GM19324 (cell line): ENCODE data around the gene WDR81.
"Not testable (repeated sequence)": the region's sequence is repeated elsewhere in the genome, so short reads cannot be mapped to it uniquely, and the experiment has no call there.

ENCODE experiments used
- ATAC-seq: cut with Tn5 transposase; IDR thresholded peaks from one replicate; pipeline ENCODE4 v1.9.1; 2021; ENCODE audit warnings: mild to moderate bottlenecking, moderate library complexity; ENCODE audit not compliant: unreplicated experiment, low FRiP score

The WDR81 gene

DNA sequence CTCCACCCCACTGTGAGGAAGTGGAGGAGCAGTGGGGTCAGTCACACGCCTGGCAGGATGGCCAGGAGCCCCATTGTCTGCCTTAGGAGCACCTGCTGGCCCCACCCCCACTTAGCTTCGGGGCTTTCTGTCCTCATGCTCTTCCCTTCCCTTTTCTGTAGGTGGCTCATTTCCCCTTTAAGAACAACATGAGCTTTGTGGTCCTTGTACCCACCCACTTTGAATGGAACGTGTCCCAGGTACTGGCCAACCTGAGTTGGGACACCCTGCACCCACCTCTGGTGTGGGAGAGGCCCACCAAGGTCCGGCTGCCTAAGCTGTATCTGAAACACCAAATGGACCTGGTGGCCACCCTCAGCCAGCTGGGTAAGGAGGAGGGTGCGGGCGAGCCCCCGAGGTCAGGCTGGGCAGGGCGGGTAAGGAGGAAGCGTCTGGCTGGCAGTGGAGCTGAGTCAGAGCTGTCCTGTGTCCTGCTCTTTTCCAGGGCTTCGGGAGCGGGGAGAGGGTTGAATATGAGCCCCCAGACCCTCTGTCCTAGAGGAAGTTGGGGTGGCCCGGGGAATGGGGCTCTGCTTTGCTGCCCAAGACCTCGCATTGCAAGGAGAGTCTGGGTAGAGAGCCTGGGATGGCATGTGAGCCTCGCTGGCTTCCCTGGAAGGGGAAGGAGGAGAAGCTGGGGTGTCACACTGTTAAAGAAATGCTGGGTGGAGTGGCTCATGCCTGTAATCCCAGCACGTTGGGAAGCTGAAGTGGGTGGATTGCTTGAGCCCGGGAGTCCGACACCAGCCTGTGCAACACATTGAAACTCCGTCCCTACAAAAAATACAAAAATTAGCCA, 28.1 kb downstream of the WDR81 start:
- ATAC-seq: no peak

DNA sequence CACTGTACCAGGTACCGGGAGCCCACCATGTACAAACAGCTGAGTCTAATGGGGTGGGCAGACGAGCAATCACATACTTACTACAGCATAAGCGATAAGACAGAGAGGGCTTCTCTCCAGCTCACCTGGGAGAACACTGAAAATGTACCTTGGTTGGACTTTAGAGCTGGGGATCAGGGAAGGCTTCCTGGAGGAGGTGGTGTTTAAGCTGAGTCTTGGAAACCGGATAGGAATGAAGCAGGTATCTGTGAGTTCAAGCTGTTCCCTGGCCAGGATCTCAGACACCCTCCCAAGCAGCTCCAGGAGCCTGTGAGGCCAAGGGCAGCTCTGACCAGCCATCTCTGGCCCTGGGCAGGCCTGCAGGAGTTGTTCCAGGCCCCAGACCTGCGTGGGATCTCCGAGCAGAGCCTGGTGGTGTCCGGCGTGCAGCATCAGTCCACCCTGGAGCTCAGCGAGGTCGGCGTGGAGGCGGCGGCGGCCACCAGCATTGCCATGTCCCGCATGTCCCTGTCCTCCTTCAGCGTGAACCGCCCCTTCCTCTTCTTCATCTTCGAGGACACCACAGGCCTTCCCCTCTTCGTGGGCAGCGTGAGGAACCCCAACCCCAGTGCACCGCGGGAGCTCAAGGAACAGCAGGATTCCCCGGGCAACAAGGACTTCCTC, 29.4 kb downstream of the WDR81 start:
- ATAC-seq: no peak

DNA sequence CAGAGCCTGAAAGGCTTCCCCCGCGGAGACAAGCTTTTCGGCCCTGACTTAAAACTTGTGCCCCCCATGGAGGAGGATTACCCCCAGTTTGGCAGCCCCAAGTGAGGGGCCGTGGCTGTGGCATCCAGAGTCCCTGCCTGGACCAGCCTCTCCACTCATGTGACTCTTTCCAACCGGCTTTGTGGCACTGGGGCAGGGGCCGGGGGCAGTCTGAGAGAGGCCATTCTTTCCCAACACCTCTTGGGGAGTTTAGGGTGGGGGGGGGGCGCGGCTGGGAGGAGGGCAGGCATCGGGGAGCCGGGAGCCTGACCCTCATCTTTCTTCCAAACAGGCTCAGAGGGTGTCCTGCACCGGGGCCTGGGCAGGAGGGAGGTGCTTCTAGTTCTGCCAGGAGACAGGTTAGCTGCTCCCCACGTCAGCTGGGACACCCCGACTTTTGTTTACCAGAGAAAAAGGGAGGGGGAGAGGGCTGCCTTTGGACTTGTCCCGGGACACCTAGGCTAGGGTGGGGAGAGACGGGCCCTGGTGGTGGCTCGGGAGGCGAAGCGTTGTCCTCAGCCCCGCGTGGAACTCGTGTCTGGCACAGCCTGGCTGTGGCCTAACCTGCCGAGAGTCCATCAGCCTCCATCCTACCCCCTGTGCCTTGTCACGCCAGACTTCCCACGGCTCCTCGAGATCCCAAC, 30.1 kb downstream of the WDR81 start:
- ATAC-seq: no peak

DNA sequence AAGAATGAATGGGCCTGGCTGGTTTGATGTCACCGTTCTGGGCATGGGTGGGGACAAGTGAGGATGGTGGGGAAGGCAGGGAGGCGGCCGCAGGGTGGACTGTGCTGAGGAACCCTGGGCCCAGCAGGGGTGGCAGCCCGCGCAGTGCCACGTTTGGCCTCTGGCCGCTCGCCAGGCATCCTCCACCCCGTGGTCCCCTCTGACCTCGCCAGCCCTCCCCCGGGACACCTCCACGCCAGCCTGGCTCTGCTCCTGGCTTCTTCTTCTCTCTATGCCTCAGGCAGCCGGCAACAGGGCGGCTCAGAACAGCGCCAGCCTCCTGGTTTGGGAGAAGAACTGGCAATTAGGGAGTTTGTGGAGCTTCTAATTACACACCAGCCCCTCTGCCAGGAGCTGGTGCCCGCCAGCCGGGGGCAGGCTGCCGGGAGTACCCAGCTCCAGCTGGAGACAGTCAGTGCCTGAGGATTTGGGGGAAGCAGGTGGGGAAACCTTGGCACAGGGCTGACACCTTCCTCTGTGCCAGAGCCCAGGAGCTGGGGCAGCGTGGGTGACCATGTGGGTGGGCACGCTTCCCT, 30.8 kb downstream of the WDR81 start:
- no peak for ATAC-seq

DNA sequence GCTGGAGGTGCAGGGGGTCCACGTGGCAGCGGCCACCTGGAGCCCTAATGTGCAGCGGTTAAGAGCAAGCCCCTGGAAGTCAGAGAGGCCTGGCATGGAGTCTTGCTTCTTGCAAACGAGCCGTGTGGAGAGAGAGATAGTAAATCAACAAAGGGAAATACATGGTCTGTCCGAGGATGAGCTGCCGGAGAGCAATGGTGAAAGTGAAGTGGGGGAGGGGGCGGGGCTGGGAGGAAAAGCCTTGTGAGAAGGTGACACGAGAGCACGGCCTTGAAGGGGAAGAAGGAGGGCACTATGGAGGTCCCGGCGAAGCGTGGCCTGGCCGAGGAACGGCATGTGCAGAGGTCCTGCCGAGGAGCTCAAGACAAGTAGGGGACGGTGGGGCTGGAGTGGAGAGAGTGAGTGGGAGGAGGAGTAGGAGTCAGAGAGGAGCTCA, 31.3 kb downstream of the WDR81 start:
- ATAC-seq: no peak

DNA sequence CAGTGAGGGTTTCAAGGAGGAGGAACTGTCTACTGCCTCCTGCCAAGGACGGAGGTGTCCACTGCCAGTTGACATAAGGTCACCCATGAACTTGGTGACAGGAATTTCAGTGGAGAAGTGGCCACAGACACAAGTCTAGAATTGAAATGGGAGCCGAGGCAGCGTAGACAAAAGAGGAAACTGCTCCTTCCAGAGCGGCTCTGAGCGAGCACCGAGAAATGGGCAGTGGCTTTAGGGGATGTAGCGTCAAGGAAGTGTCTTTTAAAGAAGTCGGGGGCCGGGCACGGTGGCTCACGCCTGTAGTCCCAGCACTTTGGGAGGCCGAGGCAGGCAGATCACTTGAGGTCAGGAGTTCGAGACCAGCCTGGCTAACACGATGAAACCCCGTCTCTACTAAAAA, 34.3 kb downstream of the WDR81 start:
- ATAC-seq: no peak

DNA sequence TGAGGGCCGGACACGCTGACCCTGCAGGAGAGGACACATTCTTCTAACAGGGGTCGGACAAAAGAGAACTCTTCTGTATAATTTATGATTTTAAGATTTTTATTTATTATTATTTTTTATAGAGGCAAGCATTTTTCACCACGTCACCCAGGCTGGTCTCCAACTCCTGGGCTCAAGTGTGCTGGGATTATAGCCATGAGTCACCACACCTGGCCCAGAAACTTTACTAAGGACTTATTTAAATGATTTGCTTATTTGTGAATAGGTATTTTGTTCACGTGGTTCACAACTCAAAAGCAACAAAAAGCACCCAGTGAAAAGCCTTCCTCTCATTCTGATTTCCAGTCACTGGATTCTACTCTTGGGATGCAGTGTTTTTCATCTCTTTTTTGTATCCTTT, 35.0 kb downstream of the WDR81 start:
- ATAC-seq: no peak

DNA sequence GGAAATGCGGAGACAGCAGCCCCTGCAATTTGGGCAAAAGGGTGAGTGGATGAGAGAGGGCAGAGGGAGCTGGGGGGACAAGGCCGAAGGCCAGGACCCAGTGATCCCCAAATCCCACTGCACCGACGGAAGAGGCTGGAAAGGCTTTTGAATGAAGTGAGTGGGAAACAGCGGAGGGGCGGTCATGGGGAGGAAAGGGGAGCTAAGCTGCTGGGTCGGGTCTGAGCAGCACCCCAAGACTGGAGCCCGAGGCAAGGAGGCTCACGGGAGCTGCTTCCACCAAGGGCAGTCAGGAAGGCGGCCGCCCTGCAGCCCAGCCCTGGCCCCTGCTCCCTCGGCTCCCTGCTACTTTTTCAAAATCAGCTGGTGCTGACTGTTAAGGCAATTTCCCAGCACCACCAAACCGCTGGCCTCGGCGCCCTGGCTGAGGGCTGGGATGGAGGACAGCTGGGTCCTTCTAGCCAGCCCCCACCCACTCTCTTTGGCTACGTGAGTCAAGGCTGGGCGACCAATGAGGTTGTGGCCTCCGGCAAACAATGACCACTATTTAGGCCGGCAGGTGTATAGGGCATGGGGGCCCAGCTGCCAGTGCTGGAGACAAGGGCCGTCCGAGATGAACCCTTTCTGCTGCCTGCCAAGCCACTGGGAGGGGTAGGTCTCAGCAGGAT, 37.9 kb downstream of the WDR81 start:
- ATAC-seq: no peak

DNA sequence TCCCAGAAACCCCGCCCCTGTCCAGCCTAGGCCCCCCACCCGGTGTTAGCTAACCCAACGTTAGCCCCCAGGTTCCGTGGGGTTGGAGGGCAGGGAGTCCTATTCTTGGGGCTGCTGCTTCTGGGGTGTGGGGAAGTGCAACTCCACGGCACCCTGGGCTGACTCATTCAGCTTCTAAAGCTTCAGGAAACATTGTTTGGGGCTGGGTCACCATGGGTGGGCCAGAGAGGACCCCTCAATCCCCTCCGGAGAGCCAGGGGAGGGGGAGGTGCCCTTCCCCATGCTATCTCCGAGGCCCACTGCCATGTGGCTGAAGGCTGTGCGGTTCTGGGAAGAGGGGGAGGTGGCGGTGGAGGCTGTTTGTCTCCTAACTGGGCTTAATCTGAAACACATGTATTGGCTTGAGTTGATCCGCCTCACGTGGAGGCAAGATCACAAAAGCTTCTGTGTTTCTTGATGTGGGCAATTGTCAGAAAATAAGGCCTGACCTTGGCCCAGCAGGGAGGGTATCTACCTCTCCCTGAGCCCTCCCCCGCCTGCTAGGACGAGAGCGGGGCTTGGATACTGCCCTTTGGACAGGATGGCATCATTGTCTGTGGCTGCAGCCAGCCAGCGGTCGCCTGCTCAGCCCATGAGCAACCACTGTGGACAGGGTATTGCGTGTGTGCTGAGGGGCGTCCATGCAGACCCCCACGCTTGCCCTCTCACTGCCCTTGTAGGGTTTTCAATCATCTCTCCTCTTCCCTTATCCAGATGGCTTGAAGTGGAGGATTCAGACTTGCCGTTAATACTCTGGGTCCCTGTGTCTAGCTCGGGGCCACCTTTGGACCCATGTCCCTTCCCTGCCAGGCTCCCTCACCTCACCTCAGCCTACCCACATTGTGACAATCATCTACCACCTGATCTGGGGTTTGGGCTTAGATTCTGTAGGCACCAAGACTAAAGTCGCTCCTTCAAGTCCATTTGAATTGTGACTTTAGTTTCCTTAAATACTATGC, 38.7 kb downstream of the WDR81 start:
- no peak for ATAC-seq

DNA sequence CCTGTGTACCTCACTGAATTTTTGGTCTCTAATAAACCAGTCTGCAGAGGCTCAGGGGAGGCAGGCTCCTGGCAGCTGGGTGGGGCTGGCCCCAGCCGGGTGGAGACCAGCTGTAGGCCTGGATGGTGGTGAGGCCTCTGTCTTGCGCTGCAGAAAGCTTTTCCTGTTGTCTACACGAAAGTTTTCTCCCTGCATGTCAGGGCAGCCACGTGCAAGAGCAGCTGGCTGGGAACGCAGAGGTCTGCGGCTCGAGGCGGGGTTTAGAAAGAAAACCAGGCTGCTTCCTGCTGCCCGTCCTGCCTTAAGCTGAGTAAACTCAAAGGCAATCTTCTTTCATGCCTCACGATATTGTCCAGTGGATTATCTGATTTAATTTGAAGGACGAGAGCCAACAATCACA, 39.8 kb downstream of the WDR81 start:
- ATAC-seq: no peak

DNA sequence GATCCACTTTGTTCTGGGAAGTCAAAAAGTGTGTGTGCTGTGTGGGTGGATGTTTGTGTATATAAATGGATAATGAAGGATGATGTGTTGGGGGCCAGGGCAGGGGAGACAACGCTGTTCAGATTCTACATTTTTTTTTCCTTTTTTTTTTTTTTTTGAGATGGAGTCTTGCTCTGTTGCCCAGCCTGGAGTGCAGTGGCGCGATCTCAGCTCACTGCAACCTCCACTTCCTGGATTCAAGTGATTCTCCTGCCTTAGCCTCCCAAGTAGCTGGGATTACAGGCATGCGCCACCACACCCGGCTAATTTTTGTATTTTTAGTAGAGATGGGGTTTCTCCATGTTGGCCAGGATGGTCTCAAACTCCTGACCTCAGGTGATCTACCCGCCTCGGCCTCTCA, 40.2 kb downstream of the WDR81 start:
- ATAC-seq: not testable (repeated sequence)

DNA sequence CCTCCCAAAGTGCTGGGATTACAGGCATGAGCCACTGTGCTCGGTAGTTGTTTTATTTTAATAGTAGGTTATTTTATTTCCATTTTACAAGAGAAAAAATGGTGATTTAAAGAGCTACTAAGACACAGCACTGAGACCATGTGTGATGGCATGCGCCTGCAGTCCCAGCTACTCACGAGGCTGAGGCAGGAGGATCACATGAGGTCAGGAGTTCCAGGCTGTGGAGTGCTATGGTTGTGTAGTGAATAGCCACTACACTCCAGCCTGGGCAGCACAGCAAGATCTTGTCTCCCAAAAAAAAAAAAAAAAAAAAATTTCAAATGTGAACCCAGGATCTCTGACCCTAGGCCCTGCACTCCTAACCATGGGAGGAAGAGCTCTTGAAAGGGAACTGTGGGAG, 41.1 kb downstream of the WDR81 start:
- no peak for ATAC-seq

DNA sequence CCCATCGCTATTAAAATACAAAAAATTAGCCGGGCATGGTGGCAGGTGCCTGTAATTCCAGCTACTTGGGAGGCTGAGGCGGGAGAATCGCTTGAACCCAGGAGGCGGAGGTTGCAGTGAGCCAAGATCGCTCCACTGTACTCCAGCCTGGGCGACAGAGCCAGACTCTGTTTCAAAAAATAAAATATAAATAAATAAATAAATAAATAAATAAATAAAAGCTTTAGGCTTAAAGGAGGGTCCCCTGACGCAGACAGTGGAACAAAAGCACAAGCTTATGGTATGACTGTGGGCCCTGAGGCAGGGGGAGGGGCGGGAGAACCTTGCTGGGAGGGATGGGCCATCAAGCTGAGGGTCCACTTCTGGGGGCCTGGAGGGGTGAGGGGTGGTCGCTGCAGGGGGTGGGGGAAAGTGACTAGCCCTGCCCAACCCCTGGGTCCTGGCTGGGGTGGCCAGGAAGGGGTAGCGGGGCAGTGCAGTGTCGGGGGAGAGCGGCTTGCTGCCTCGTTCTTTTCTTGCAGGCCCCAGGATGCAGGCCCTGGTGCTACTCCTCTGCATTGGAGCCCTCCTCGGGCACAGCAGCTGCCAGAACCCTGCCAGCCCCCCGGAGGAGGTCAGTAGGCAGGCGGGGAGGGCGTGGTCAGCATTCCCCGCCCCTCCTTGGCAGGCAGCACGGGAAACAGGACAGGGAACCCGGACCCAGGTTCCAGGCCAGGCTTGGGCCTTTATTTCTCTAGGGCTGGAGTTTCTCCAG, 42.1 kb downstream of the WDR81 start:
- no peak for ATAC-seq

DNA sequence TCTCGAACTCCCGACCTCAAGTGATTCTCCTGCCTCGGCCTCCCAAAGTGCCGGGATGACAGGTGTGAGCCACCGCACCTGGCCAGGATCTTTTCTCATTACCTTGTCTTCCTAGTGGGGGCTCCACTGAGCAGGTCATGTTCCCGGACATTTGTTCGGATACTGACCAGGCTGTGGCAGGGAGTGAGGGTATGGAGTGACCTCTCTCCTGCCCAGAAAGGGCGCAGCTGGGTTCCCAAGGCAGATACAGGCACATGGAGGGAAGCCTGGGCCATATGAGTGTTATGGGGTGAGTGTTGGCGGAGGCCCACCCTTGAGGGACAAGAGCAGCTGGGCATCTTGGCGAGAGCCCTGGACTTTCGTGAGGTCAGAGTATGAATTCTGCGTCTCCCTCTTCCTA, 42.9 kb downstream of the WDR81 start:
- no peak for ATAC-seq

DNA sequence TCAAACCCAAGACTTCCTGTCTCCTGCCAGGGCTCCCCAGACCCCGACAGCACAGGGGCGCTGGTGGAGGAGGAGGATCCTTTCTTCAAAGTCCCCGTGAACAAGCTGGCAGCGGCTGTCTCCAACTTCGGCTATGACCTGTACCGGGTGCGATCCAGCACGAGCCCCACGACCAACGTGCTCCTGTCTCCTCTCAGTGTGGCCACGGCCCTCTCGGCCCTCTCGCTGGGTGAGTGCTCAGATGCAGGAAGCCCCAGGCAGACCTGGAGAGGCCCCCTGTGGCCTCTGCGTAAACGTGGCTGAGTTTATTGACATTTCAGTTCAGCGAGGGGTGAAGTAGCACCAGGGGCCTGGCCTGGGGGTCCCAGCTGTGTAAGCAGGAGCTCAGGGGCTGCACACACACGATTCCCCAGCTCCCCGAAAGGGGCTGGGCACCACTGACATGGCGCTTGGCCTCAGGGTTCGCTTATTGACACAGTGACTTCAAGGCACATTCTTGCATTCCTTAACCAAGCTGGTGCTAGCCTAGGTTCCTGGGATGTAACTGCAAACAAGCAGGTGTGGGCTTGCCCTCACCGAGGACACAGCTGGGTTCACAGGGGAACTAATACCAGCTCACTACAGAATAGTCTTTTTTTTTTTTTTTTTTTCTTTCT, 45.4 kb downstream of the WDR81 start:
- ATAC-seq: no peak

DNA sequence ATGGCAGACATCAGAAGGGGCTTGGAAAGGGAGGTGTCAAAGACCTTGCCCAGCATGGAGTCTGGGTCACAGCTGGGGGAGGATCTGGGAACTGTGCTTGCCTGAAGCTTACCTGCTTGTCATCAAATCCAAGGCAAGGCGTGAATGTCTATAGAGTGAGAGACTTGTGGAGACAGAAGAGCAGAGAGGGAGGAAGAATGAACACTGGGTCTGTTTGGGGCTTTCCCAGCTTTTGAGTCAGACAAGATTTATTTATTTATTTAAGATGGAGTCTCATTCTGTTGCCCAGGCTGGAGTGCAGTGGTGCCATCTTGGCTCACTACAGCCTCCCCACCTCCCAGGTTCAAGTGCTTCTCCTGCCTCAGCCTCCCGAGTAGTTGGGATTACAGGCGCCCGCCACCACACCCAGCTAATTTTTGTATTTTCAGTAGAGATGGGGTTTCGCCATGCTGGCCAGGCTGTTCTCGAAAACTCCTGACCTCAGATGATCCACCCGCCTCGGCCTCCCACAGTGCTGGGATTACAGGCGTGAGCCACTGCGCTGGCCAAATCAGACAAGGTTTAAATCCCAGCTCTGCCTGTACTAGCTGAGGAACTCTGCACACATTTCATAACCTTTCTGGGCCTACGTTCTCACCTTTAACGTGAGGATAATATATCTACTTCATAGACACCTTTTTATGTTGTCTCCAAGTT, 48.6 kb downstream of the WDR81 start:
- not testable (repeated sequence) for ATAC-seq

DNA sequence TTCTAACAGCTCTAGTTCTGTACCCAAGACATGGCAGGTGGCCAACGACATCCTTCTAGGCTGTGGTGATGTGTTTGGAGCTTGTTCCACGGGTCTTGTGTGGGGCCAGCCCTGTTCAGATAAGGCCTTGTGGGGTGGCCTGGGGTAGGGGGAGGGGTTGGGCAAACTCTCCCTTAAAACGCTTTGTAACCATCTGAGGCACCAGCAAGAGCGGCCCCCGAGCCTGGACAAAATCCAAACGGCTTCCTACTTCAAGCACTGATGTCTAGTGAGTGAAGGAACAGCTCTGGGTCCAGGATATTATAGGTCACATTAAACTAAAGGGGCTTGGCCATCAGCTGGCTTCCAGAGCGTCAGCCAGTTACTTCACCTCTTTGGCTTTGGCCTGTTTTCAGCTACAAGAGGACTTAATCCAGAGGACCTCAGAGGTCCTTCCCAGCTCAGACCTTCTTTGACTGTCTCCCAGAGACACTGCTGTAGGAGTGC, 49.2 kb downstream of the WDR81 start:
- no peak for ATAC-seq
